ENCODE data around the gene CPPED1.
"Not testable (repeated sequence)": the region's sequence is repeated elsewhere in the genome, so short reads cannot be mapped to it uniquely, and the experiment has no call there.

Gene CPPED1

DNA sequence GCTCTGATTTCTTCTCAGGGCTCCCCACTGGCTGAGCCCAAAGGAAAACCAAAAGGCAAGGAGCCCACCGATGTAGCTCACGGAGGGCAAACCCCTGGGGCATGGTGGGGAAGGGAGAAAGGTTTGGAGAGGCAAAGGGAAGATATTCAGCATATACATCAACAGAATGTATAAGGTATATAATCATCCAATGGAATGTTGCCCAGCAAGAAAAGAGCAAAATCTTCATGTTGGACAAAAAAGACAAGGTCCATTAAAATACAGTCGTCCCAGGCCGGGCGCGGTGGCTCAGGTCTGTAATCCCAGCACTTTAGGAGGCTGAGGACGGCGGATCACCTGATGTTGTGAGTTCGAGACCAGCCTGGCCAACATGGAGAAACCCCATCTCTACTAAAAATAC is 1.6 kb downstream of the CPPED1 start:
- no peak overlapping the region for H3K4ac ChIP-seq (ENCODE audit: low read depth, low read length)
- no peak overlapping the region for H3K9ac ChIP-seq (ENCODE audit: low read length)
- H2BK5ac ChIP-seq (ENCODE audit: low read depth, low read length, poor library complexity) = no peak overlapping the region
- WGBS (ENCODE audit: extremely low coverage, insufficient coverage, insufficient read length) = no CpG with 5 or more reads among the region's 9 CpGs
- H3K9me3 ChIP-seq (ENCODE audit: insufficient read depth, low read depth, low read length) = peaks cover 2% of the 10 kb centered on the region
- H2BK12ac ChIP-seq (ENCODE audit: low read length) = no peak overlapping the region
- H3K79me1 ChIP-seq (ENCODE audit: low read length) = peaks cover 5% of the 10 kb centered on the region
- peaks cover 10 to 12% of the 10 kb centered on the region in 2 experiments for H3K4me1 ChIP-seq (ENCODE audit: control insufficient read depth in 1 of 2, insufficient read depth in 2 of 2, low read length in 2 of 2)
- peaks cover 2% of the 10 kb centered on the region for H3K79me2 ChIP-seq (ENCODE audit: control insufficient read depth, insufficient read depth, low read length, poor library complexity)
- H3K27ac ChIP-seq (ENCODE audit: low read depth, low read length) = peak overlapping the region; percentile 57
- H4K8ac ChIP-seq (ENCODE audit: low read depth, low read length) = no peak overlapping the region
- H4K91ac ChIP-seq (ENCODE audit: low read depth, low read length) = peak overlapping the region; percentile 2
- H3K36me3 ChIP-seq (ENCODE audit: control insufficient read depth in 1 of 2, insufficient read depth in 2 of 2, low read length in 2 of 2) = no peaks in the 10 kb centered on the region
- H2AK5ac ChIP-seq (ENCODE audit: low read length) = no peak overlapping the region
- no peak overlapping the region for H3K14ac ChIP-seq (ENCODE audit: low read length)
- no peak overlapping the region for H3K18ac ChIP-seq (ENCODE audit: low read length)
- H3K4me3 ChIP-seq (ENCODE audit: low read depth, low read length) = no peak overlapping the region
- peak overlapping the region; percentile 41 for H3K4me2 ChIP-seq (ENCODE audit: low read length)
- peak; percentile 69 to 91 for DNase-seq
- no peak overlapping the region for H2BK120ac ChIP-seq (ENCODE audit: insufficient read depth, low read length, poor library complexity)
- no peak overlapping the region for H2AFZ ChIP-seq (ENCODE audit: insufficient read depth, low read length, poor library complexity)
- no peak overlapping the region for H4K12ac ChIP-seq (ENCODE audit: low read depth, low read length)
- H3K27me3 ChIP-seq (ENCODE audit: insufficient read depth, low read length) = no peaks in the 10 kb centered on the region
- H3K23ac ChIP-seq (ENCODE audit: low read length) = no peak overlapping the region

DNA sequence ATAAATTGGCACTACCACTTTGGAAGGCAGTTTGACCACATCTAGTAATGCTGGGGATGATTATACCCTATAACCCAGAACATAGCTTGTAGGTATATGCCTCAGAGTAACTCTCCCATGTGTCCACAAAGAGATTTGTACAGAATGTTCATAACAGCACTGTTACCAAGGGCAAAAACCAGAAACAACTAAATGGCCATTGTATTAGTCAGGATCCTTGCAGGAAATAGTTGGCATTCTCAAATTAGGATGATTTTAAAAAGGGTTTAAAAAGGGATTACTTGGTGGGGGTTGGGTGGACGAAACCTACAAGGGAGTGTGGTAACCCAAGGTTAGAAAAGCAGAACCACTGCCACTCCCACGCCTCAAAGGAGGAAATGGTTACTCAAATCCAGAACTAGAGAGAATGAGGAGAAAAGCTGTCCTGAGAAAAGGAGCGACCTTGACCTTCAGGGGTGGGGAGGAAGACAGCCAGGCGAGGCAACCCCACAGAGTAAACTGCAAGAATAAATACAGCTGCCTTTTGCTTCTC is 2.1 kb downstream of the CPPED1 start:
- Histone ChIP-seq H3K27me3 (ENCODE audit: insufficient read depth, low read length) (no peaks in the 10 kb centered on the region), H2AFZ (ENCODE audit: insufficient read depth, low read length, poor library complexity) (no peak overlapping the region), H3K4me3 (ENCODE audit: low read depth, low read length) (no peak overlapping the region), H2BK120ac (ENCODE audit: insufficient read depth, low read length, poor library complexity) (no peak overlapping the region), H3K14ac (ENCODE audit: low read length) (no peak overlapping the region), H3K4me1 (ENCODE audit: control insufficient read depth in 1 of 2, insufficient read depth in 2 of 2, low read length in 2 of 2) (peaks cover 10 to 12% of the 10 kb centered on the region in 2 experiments), H3K4ac (ENCODE audit: low read depth, low read length) (no peak overlapping the region), H2BK5ac (ENCODE audit: low read depth, low read length, poor library complexity) (no peak overlapping the region), H3K4me2 (ENCODE audit: low read length) (peak overlapping the region; percentile 41), H4K8ac (ENCODE audit: low read depth, low read length) (no peak overlapping the region), H3K9ac (ENCODE audit: low read length) (no peak overlapping the region), H4K91ac (ENCODE audit: low read depth, low read length) (peak overlapping the region; percentile 2), H2AK5ac (ENCODE audit: low read length) (no peak overlapping the region), H3K23ac (ENCODE audit: low read length) (no peak overlapping the region), H3K36me3 (ENCODE audit: control insufficient read depth in 1 of 2, insufficient read depth in 2 of 2, low read length in 2 of 2) (no peaks in the 10 kb centered on the region), H4K12ac (ENCODE audit: low read depth, low read length) (no peak overlapping the region), H3K9me3 (ENCODE audit: insufficient read depth, low read depth, low read length) (peaks cover 2% of the 10 kb centered on the region), H3K79me2 (ENCODE audit: control insufficient read depth, insufficient read depth, low read length, poor library complexity) (peaks cover 2% of the 10 kb centered on the region), H2BK12ac (ENCODE audit: low read length) (no peak overlapping the region), H3K79me1 (ENCODE audit: low read length) (peaks cover 5% of the 10 kb centered on the region), H3K27ac (ENCODE audit: low read depth, low read length) (peak overlapping the region; percentile 57), H3K18ac (ENCODE audit: low read length) (no peak overlapping the region)
- WGBS (ENCODE audit: extremely low coverage, insufficient coverage, insufficient read length) = no CpG with 5 or more reads among the region's 4 CpGs
- DNase-seq = peak; percentile 66 to 87

DNA sequence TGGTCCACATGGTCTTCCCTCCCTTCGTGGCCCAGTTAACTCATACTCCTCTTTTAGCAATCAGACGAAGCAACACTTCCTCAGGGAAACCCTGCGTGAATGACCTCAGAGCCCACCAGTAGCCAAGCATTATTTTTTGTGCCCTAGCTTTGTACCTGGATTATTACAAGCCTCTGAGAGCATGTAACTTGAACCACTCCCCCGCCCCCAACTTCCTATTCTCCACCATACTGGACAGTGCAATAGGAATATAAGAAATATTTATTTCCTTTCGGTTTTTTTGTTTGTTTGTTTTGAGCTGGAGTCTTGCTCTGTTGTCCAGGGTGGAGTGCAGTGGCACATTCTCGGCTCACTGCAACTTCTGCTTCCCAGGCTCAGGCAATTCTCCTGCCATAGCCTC is 2.9 kb downstream of the CPPED1 start:
- Histone ChIP-seq H2BK12ac (ENCODE audit: low read length) (no peak overlapping the region), H3K4me1 (ENCODE audit: control insufficient read depth in 1 of 2, insufficient read depth in 2 of 2, low read length in 2 of 2) (peaks cover 10 to 12% of the 10 kb centered on the region in 2 experiments), H3K4me2 (ENCODE audit: low read length) (no peak overlapping the region), H2AFZ (ENCODE audit: insufficient read depth, low read length, poor library complexity) (no peak overlapping the region), H3K18ac (ENCODE audit: low read length) (peak overlapping the region; percentile 14), H4K12ac (ENCODE audit: low read depth, low read length) (no peak overlapping the region), H3K36me3 (ENCODE audit: control insufficient read depth in 1 of 2, insufficient read depth in 2 of 2, low read length in 2 of 2) (no peaks in the 10 kb centered on the region), H4K91ac (ENCODE audit: low read depth, low read length) (no peak overlapping the region), H3K79me2 (ENCODE audit: control insufficient read depth, insufficient read depth, low read length, poor library complexity) (peaks cover 2% of the 10 kb centered on the region), H3K9me3 (ENCODE audit: insufficient read depth, low read depth, low read length) (peaks cover 2% of the 10 kb centered on the region), H2AK5ac (ENCODE audit: low read length) (no peak overlapping the region), H2BK120ac (ENCODE audit: insufficient read depth, low read length, poor library complexity) (no peak overlapping the region), H3K4me3 (ENCODE audit: low read depth, low read length) (no peak overlapping the region), H2BK5ac (ENCODE audit: low read depth, low read length, poor library complexity) (no peak overlapping the region), H3K79me1 (ENCODE audit: low read length) (peaks cover 5% of the 10 kb centered on the region), H4K8ac (ENCODE audit: low read depth, low read length) (no peak overlapping the region), H3K14ac (ENCODE audit: low read length) (no peak overlapping the region), H3K4ac (ENCODE audit: low read depth, low read length) (no peak overlapping the region), H3K27me3 (ENCODE audit: insufficient read depth, low read length) (no peaks in the 10 kb centered on the region), H3K9ac (ENCODE audit: low read length) (no peak overlapping the region), H3K23ac (ENCODE audit: low read length) (no peak overlapping the region), H3K27ac (ENCODE audit: low read depth, low read length) (no peak overlapping the region)
- DNase-seq = no peak
- WGBS (ENCODE audit: extremely low coverage, insufficient coverage, insufficient read length) = no CpG with 5 or more reads among the region's 6 CpGs

DNA sequence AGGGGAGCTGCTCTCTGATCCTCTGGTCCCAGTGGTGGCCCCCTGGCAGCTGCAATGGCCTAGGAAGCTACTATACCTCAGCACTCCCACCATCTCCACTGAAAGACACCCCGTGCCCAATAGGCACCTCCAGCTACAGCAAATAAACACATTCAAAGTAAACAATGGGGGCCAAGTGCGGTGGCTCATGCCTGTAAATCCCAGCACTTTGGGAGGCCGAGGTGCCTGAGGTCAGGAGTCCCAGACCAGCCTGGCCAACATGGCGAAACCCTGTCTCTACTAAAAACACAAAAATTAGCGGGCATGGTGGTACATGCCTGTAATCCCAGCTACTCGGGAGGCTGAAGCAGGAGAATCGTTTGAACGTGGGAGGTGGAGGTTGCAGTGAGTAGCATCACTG is 3.7 kb downstream of the CPPED1 start:
- WGBS (ENCODE audit: extremely low coverage, insufficient coverage, insufficient read length) = no CpG with 5 or more reads among the region's 8 CpGs
- H4K8ac ChIP-seq (ENCODE audit: low read depth, low read length); H3K27me3 ChIP-seq (ENCODE audit: insufficient read depth, low read length): not testable (repeated sequence)

More for the DNA sequence above, 3.7 kb downstream of the CPPED1 start:
- H3K27ac ChIP-seq (ENCODE audit: low read depth, low read length); H3K14ac ChIP-seq (ENCODE audit: low read length); H3K4me2 ChIP-seq (ENCODE audit: low read length); H2BK12ac ChIP-seq (ENCODE audit: low read length); H3K9ac ChIP-seq (ENCODE audit: low read length); H3K23ac ChIP-seq (ENCODE audit: low read length); H2BK120ac ChIP-seq (ENCODE audit: insufficient read depth, low read length, poor library complexity); H3K18ac ChIP-seq (ENCODE audit: low read length); H3K4me3 ChIP-seq (ENCODE audit: low read depth, low read length); H4K91ac ChIP-seq (ENCODE audit: low read depth, low read length); H3K79me2 ChIP-seq (ENCODE audit: control insufficient read depth, insufficient read depth, low read length, poor library complexity); H2BK5ac ChIP-seq (ENCODE audit: low read depth, low read length, poor library complexity); H3K36me3 ChIP-seq (ENCODE audit: control insufficient read depth in 1 of 2, insufficient read depth in 2 of 2, low read length in 2 of 2); H2AFZ ChIP-seq (ENCODE audit: insufficient read depth, low read length, poor library complexity); H3K79me1 ChIP-seq (ENCODE audit: low read length); H4K12ac ChIP-seq (ENCODE audit: low read depth, low read length); H3K4ac ChIP-seq (ENCODE audit: low read depth, low read length); H3K9me3 ChIP-seq (ENCODE audit: insufficient read depth, low read depth, low read length); H2AK5ac ChIP-seq (ENCODE audit: low read length); DNase-seq: not testable (repeated sequence)
- peaks cover 10 to 12% of the 10 kb centered on the region in 2 experiments for H3K4me1 ChIP-seq (ENCODE audit: control insufficient read depth in 1 of 2, insufficient read depth in 2 of 2, low read length in 2 of 2)

All from trophoblast cell (in vitro differentiated cells and primary cell).